ENCODE results near the gene PEX14. TPM values are rescaled to one million over a fixed set of nuclear protein-coding genes. Genes with fewer than 3 reads are reported as not detected.

PEX14 gene
- total RNA-seq, 1 experiment from 2014 or later = 17.7 TPM

DNA sequence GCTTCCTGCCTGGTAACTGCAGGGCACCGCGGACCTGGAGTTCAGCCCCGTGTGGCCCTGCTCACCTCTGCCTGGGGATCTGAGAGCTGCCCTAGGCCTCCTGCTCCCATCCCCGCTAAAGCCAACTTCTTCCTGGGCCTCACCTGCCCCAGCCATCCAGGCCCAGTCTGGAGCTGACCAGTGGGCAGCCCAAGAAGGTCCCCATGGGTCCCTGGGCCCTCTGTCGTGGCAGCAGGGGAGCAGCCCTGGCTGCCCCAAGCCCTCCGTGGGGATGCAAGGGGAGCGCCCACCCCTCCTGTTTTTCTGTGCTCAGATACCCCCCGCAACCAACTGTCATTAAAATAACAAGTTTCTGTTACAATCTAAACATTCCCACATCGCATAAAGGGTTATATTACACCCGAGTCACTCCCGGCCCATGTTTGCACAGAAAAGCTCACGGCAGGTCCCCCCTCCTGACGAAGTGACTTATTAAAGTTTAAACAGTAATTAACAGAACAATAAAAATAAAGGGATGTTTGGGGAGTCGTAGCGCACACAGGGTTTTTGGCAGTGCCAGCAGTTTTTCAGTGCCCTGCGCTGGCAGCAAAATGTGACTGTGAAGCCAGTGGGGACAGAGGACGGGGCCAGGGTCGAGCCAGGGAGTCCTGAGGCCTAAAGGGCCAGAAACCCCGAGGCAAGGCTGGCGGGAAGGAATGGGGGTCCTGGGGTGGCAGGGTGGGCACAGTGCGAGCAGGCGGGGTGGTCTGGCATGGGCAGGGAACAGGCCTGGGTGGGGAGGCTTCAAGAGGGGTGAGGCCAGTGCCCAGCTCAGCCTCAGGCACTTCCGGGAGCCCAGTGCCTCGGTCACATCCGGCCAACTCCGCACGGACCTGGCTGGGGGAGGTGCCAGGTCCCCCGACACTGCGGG, 200.2 kb downstream of the PEX14 start:
- Mint-ChIP-seq H3K36me3 (ENCODE audit: insufficient read depth, unreplicated experiment) (peaks cover 11% of the 10 kb centered on the region), H3K27ac (ENCODE audit: unreplicated experiment) (no peak overlapping the region), H3K9me3 (ENCODE audit: low read depth, unreplicated experiment) (no peaks in the 10 kb centered on the region), H3K4me1 (ENCODE audit: low read depth, unreplicated experiment) (no peaks in the 10 kb centered on the region), H3K27me3 (ENCODE audit: unreplicated experiment) (no peaks in the 10 kb centered on the region), H3K4me3 (ENCODE audit: low read depth, unreplicated experiment) (no peak overlapping the region)
- DNase-seq = no peak
- no TSS peak for BruUV-seq (replicated peaks)
- TF ChIP-seq, protein P1, sequence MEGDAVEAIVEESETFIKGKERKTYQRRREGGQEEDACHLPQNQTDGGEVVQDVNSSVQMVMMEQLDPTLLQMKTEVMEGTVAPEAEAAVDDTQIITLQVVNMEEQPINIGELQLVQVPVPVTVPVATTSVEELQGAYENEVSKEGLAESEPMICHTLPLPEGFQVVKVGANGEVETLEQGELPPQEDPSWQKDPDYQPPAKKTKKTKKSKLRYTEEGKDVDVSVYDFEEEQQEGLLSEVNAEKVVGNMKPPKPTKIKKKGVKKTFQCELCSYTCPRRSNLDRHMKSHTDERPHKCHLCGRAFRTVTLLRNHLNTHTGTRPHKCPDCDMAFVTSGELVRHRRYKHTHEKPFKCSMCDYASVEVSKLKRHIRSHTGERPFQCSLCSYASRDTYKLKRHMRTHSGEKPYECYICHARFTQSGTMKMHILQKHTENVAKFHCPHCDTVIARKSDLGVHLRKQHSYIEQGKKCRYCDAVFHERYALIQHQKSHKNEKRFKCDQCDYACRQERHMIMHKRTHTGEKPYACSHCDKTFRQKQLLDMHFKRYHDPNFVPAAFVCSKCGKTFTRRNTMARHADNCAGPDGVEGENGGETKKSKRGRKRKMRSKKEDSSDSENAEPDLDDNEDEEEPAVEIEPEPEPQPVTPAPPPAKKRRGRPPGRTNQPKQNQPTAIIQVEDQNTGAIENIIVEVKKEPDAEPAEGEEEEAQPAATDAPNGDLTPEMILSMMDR (IDR thresholded peaks at IDR 0.05; ENCODE audit: unreplicated experiment) = no peak
- intact Hi-C loops (cut with micrococcal nuclease; ENCODE audit: unreplicated experiment) = no loop called here
- CTCF ChIA-PET = no interaction called here

DNA sequence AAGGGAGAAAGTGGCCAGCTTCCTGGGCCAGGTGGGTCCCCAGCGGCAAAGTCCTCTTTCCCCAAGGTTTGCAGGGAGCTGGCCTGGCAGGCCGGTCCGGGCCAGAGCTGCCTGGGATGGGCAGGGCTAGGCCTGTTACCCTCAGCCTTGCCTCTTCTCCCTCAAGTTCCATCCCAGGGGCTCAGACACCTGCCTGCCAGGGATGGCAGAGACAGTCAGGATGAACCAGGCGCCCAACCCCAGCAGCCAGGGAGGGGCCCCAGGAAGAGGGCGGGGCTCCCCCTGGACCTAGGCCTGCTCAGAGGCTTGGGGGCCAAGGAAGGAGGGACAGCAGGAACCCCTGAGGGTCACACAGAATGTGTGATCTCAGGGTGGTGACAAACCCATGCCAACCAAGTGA, 201.1 kb downstream of the PEX14 start:
- Mint-ChIP-seq H3K4me3 (ENCODE audit: low read depth, unreplicated experiment) (no peak overlapping the region), H3K4me1 (ENCODE audit: low read depth, unreplicated experiment) (no peaks in the 10 kb centered on the region), H3K36me3 (ENCODE audit: insufficient read depth, unreplicated experiment) (peaks cover 11% of the 10 kb centered on the region), H3K27me3 (ENCODE audit: unreplicated experiment) (no peaks in the 10 kb centered on the region), H3K9me3 (ENCODE audit: low read depth, unreplicated experiment) (no peaks in the 10 kb centered on the region), H3K27ac (ENCODE audit: unreplicated experiment) (no peak overlapping the region)
- BruUV-seq (replicated peaks) = no TSS peak
- TF ChIP-seq, protein P1 (IDR thresholded peaks at IDR 0.05; ENCODE audit: unreplicated experiment) = no peak
- CTCF ChIA-PET = no interaction called here
- DNase-seq = no peak
- intact Hi-C loops (cut with micrococcal nuclease; ENCODE audit: unreplicated experiment) = no loop called here

DNA sequence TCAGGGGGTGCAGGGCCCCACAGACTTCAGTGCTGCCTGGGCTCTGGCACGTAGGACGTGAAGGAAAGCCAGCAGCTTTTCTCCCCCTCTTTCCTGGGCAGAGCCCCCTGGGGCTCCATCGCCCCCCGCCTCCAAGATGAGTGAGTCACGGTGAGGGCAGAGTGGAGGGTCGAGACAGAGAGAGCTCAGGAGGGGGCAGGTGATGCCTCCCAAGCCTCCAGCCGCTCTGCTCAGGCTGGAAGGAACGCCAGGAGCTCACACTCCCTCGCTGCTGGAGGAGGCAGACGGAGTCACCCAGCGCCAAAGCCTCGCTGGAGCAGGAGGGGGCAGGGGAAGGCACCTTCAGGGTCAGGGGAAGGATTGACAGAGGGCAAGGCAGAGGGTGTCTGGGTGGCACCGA, 202.2 kb downstream of the PEX14 start:
- no peak overlapping the region for H3K27ac Mint-ChIP-seq (ENCODE audit: unreplicated experiment)
- CTCF ChIA-PET = interaction anchor here (0.6 kb wide), 1 partner anchor 17 kb away, joined by 3 read pairs; no protein-coding TSS in a partner anchor
- no peaks in the 10 kb centered on the region for H3K4me1 Mint-ChIP-seq (ENCODE audit: low read depth, unreplicated experiment)
- DNase-seq = no peak
- BruUV-seq (replicated peaks) = no TSS peak
- H3K36me3 Mint-ChIP-seq (ENCODE audit: insufficient read depth, unreplicated experiment) = peaks cover 11% of the 10 kb centered on the region
- no peak overlapping the region for H3K4me3 Mint-ChIP-seq (ENCODE audit: low read depth, unreplicated experiment)
- no peaks in the 10 kb centered on the region for H3K27me3 Mint-ChIP-seq (ENCODE audit: unreplicated experiment)
- TF ChIP-seq, protein P1 (IDR thresholded peaks at IDR 0.05; ENCODE audit: unreplicated experiment) = no peak
- H3K9me3 Mint-ChIP-seq (ENCODE audit: low read depth, unreplicated experiment) = no peaks in the 10 kb centered on the region
- intact Hi-C loops (cut with micrococcal nuclease; ENCODE audit: unreplicated experiment) = no loop called here

DNA sequence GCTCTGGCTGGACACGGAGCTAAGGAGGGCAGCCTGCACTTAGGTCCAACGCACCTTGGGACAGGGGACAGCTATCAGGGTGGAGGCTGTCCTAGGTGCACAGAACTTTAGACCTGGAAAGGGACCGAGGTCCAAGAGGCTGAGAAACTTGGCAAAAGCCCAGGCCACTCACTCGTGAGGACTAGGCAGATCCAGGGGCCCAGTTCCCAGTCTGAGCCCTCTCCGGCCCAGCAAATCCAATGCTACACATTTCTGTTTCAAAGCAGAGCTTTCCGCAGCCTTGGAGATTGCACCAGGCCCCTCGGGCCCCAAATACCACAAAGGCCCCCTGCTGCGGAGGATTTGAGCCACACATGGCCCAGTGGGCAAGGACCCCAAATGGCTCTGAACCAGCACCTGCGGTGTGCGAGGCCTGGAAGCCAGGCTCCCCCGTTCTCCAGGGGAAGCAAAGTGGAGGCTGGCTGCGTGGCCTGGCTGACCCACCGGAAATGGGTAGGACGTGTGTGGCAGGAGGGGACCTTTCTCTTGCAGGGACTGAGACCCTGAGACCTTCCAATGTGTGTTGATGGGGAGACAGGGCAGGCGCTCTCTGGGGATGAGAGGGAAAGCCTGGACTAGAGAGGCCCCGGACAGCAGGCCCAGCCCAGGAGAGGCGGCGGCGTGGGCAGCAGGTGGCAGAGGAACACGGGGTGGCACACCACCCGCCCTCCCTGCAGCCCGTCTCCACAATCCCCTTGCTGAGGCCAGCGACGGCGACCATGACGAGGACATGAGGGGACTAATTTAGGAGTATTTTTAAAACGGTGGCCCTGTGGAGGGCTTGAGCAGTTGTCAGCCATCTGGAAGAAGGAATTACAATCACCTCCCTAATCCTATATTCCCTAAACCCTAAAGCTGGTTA, 203.0 kb downstream of the PEX14 start:
- CTCF ChIA-PET = interaction anchor here (0.6 kb wide), 1 partner anchor 16 kb away, joined by 3 read pairs; no protein-coding TSS in a partner anchor
- H3K27me3 Mint-ChIP-seq (ENCODE audit: unreplicated experiment) = no peaks in the 10 kb centered on the region
- TF ChIP-seq, protein P1 (IDR thresholded peaks at IDR 0.05; ENCODE audit: unreplicated experiment) = no peak
- peaks cover 11% of the 10 kb centered on the region for H3K36me3 Mint-ChIP-seq (ENCODE audit: insufficient read depth, unreplicated experiment)
- no peak overlapping the region for H3K4me3 Mint-ChIP-seq (ENCODE audit: low read depth, unreplicated experiment)
- no peaks in the 10 kb centered on the region for H3K4me1 Mint-ChIP-seq (ENCODE audit: low read depth, unreplicated experiment)
- BruUV-seq (replicated peaks) = no TSS peak
- no peak overlapping the region for H3K27ac Mint-ChIP-seq (ENCODE audit: unreplicated experiment)
- H3K9me3 Mint-ChIP-seq (ENCODE audit: low read depth, unreplicated experiment) = no peaks in the 10 kb centered on the region
- DNase-seq = no peak
- intact Hi-C loops (cut with micrococcal nuclease; ENCODE audit: unreplicated experiment) = no loop called here

Measured in Calu3 (cell line).